ENCODE results near the gene CCDC38. TPM values are rescaled to one million over a fixed set of nuclear protein-coding genes. Genes with fewer than 3 reads are reported as not detected.

Gene CCDC38
- total and polyA plus RNA-seq, 7 donors = 0.04 to 0.30 (median 0.08) TPM; not detected in 4

GRCh38 chr12:95966287-95966870 lies 24.0 kb upstream of the CCDC38 start:
- ATAC-seq = no peak
- Histone ChIP-seq H3K36me3 (ENCODE audit: insufficient read depth in 1 of 2, low read depth in 1 of 2) (no peaks in the 10 kb centered on the region), H3K9me3 (no peaks in the 10 kb centered on the region), H3K27ac (no peak overlapping the region), H3K4me1 (no peaks in the 10 kb centered on the region), H3K4me3 (no peak overlapping the region), H3K27me3 (ENCODE audit: insufficient read depth in 3 of 3, low read length in 2 of 3) (no peaks in the 10 kb centered on the region)
- WGBS, 3 donors = 64 to 81% (median 79%) methylated on average over 7 of the region's 7 CpGs
- intact Hi-C loops (cut with DNase I) = no loop called here
- TF ChIP-seq CTCF (IDR thresholded peaks at IDR 0.05) = no peak
- no peak for DNase-seq

- no peaks in the 10 kb centered on the region for H3K9me3 ChIP-seq
- no peak for ATAC-seq
- no peaks in the 10 kb centered on the region for H3K36me3 ChIP-seq (ENCODE audit: insufficient read depth in 1 of 2, low read depth in 1 of 2)
- H3K4me3 ChIP-seq = no peak overlapping the region
- intact Hi-C loops (cut with DNase I) = no loop called here
- WGBS, 3 donors = 81 to 85% (median 81%) methylated on average over 2 of the region's 2 CpGs
- no peak for DNase-seq
- H3K27ac ChIP-seq = no peak overlapping the region
- peaks cover 0 to 2% (median 0%) of the 10 kb centered on the region in 3 donors for H3K27me3 ChIP-seq (ENCODE audit: insufficient read depth in 3 of 3, low read length in 2 of 3)
- H3K4me1 ChIP-seq = no peaks in the 10 kb centered on the region
- TF ChIP-seq CTCF (IDR thresholded peaks at IDR 0.05) = no peak
These were observed 20.7 kb upstream of the CCDC38 start for GRCh38 chr12:95963096-95963495.

GRCh38 chr12:95962222-95962621 lies 19.8 kb upstream of the CCDC38 start:
- no peak for TF ChIP-seq CTCF (IDR thresholded peaks at IDR 0.05)
- Histone ChIP-seq H3K9me3 (no peaks in the 10 kb centered on the region), H3K36me3 (ENCODE audit: insufficient read depth in 1 of 2, low read depth in 1 of 2) (no peaks in the 10 kb centered on the region), H3K4me1 (no peaks in the 10 kb centered on the region), H3K27ac (no peak overlapping the region), H3K4me3 (no peak overlapping the region), H3K27me3 (ENCODE audit: insufficient read depth in 3 of 3, low read length in 2 of 3) (peaks cover 0 to 2% (median 0%) of the 10 kb centered on the region in 3 donors)
- WGBS, 3 donors = 73 to 79% (median 73%) methylated on average over 7 of the region's 7 CpGs
- DNase-seq (no peak), ATAC-seq (no peak)
- intact Hi-C loops (cut with DNase I) = no loop called here

- H3K4me1 ChIP-seq = no peaks in the 10 kb centered on the region
- intact Hi-C loops (cut with DNase I) = no loop called here
- 58 to 61% (median 59%) methylated on average over 5 of the region's 5 CpGs for WGBS, 3 donors
- ATAC-seq (no peak), DNase-seq (no peak)
- TF ChIP-seq CTCF (IDR thresholded peaks at IDR 0.05) = no peak
- no peaks in the 10 kb centered on the region for H3K36me3 ChIP-seq (ENCODE audit: insufficient read depth in 1 of 2, low read depth in 1 of 2)
- no peaks in the 10 kb centered on the region for H3K9me3 ChIP-seq
- no peak overlapping the region for H3K4me3 ChIP-seq
- H3K27ac ChIP-seq = no peak overlapping the region
- H3K27me3 ChIP-seq (ENCODE audit: insufficient read depth in 3 of 3, low read length in 2 of 3) = peaks cover 0 to 2% (median 0%) of the 10 kb centered on the region in 3 donors
These were observed 17.8 kb upstream of the CCDC38 start for GRCh38 chr12:95960241-95960640.

- Histone ChIP-seq H3K4me1 (no peaks in the 10 kb centered on the region), H3K27me3 (ENCODE audit: insufficient read depth in 3 of 3, low read length in 2 of 3) (peaks cover 0 to 2% (median 0%) of the 10 kb centered on the region in 3 donors), H3K27ac (no peak overlapping the region), H3K4me3 (no peak overlapping the region), H3K9me3 (no peaks in the 10 kb centered on the region), H3K36me3 (ENCODE audit: insufficient read depth in 1 of 2, low read depth in 1 of 2) (no peaks in the 10 kb centered on the region)
- no peak for TF ChIP-seq CTCF (IDR thresholded peaks at IDR 0.05)
- ATAC-seq (no peak), DNase-seq (no peak)
- intact Hi-C loops (cut with DNase I) = no loop called here
- WGBS, 3 donors = 46 to 54% (median 50%) methylated on average over 1 of the region's 1 CpG
These were observed 16.7 kb upstream of the CCDC38 start for GRCh38 chr12:95959107-95959506.

All from psoas muscle (tissue), 8 donors.